Mesenchymal stem cell (in vitro differentiated cells and primary cell): ENCODE results near the gene FOXP1.

Experiments used
- DNase-seq: peaks from one replicate; pipeline ENCODE4 v3.0.0-alpha.2; 2013
- H2AFZ ChIP-seq: one replicate; pipeline ENCODE4 v1.6.1; 2013; ENCODE audit warnings: low read depth, mild to moderate bottlenecking, control low read depth, inconsistent platforms, low read length, moderate library complexity
- H2AK5ac ChIP-seq: 2 replicates; pipeline ENCODE4 v1.6.1; 2013; ENCODE audit warnings: low read length, moderate library complexity, mild to moderate bottlenecking, inconsistent platforms; ENCODE audit not compliant: severe bottlenecking
- H2BK120ac ChIP-seq: one replicate; pipeline ENCODE4 v1.6.1; 2013; ENCODE audit warnings: low read depth, mild to moderate bottlenecking, inconsistent platforms, low read length, moderate library complexity
- H2BK12ac ChIP-seq, 2 experiments: one replicate each; pipeline ENCODE4 v1.6.1; 2013; ENCODE audit warnings: inconsistent platforms in 2 of 2, low read length in 2 of 2, mild to moderate bottlenecking in 2 of 2, moderate library complexity in 2 of 2, control low read depth in 1 of 2
- H2BK15ac ChIP-seq: one replicate; pipeline ENCODE4 v1.6.1; 2013; ENCODE audit warnings: mild to moderate bottlenecking, low read depth, inconsistent platforms; ENCODE audit not compliant: poor library complexity, severe bottlenecking
- H2BK5ac ChIP-seq: 2 replicates; pipeline ENCODE4 v1.6.1; 2013; ENCODE audit warnings: low read depth, mild to moderate bottlenecking, low read length, control low read depth, inconsistent platforms; ENCODE audit not compliant: poor library complexity, severe bottlenecking
- H3K14ac ChIP-seq, 2 experiments: one replicate each; pipeline ENCODE4 v1.6.1; 2013; ENCODE audit warnings: inconsistent platforms in 2 of 2, low read length in 2 of 2, control low read depth in 1 of 2, mild to moderate bottlenecking in 1 of 2, moderate library complexity in 1 of 2
- H3K18ac ChIP-seq, 2 experiments: one replicate each; pipeline ENCODE4 v1.6.1; 2013; ENCODE audit warnings: inconsistent platforms in 2 of 2, low read length in 2 of 2, control low read depth in 1 of 2, low read depth in 1 of 2, mild to moderate bottlenecking in 1 of 2
- H3K23ac ChIP-seq, 2 experiments: one replicate each; pipeline ENCODE4 v1.6.1; 2013; ENCODE audit warnings: inconsistent platforms in 2 of 2, low read length in 2 of 2, mild to moderate bottlenecking in 2 of 2, moderate library complexity in 2 of 2, control low read depth in 1 of 2
- H3K27ac ChIP-seq: 2 replicates; pipeline ENCODE4 v1.5.1; 2013; ENCODE audit warnings: mild to moderate bottlenecking, moderate library complexity, low read length, control low read depth, inconsistent platforms; ENCODE audit not compliant: poor library complexity, severe bottlenecking
- H3K27me3 ChIP-seq, 2 experiments: 2 replicates each; pipeline versions ENCODE4 v1.6.1 to v1.7.0; 2013; ENCODE audit warnings: low read length in 2 of 2, mild to moderate bottlenecking in 2 of 2, moderate library complexity in 2 of 2, control low read depth in 1 of 2, inconsistent platforms in 1 of 2; ENCODE audit not compliant: control insufficient read depth in 1 of 2, insufficient read depth in 1 of 2
- H3K36me3 ChIP-seq, 2 experiments: 2 replicates each; pipeline versions ENCODE4 v1.6.1 to v1.7.0; 2013; ENCODE audit warnings: low read length in 2 of 2, control low read depth in 1 of 2, inconsistent platforms in 1 of 2, low read depth in 1 of 2, mild to moderate bottlenecking in 1 of 2; ENCODE audit not compliant: insufficient read depth in 2 of 2, control insufficient read depth in 1 of 2
- H3K4ac ChIP-seq, 2 experiments: one replicate each; pipeline ENCODE4 v1.6.1; 2013; ENCODE audit warnings: inconsistent platforms in 2 of 2, low read length in 2 of 2, mild to moderate bottlenecking in 2 of 2, moderate library complexity in 2 of 2, control low read depth in 1 of 2, low read depth in 1 of 2
- H3K4me1 ChIP-seq: 2 replicates; pipeline ENCODE4 v1.6.1; 2013; ENCODE audit warnings: low read depth, low read length, control low read depth; ENCODE audit not compliant: control insufficient read depth, insufficient read depth
- H3K4me2 ChIP-seq: 2 replicates; pipeline ENCODE4 v1.6.1; 2013; ENCODE audit warnings: low read length, mild to moderate bottlenecking, inconsistent platforms; ENCODE audit not compliant: poor library complexity, severe bottlenecking
- H3K4me3 ChIP-seq, 2 experiments: 2 replicates each; pipeline versions ENCODE4 v1.5.1 to v1.7.0; 2013; ENCODE audit warnings: low read length in 2 of 2, mild to moderate bottlenecking in 2 of 2, control low read depth in 1 of 2, low read depth in 1 of 2; ENCODE audit not compliant: insufficient read depth in 1 of 2
- H3K79me1 ChIP-seq: replicated peaks from 2 replicates; pipeline ENCODE4 v1.6.1; 2013; ENCODE audit warnings: mild to moderate bottlenecking, control low read depth, low read length, inconsistent platforms; ENCODE audit not compliant: poor library complexity, severe bottlenecking
- H3K9ac ChIP-seq: 2 replicates; pipeline ENCODE4 v1.7.0; 2013; ENCODE audit warnings: mild to moderate bottlenecking, low read length, moderate library complexity
- H3K9me3 ChIP-seq: 2 replicates; pipeline ENCODE4 v1.7.0; 2013; ENCODE audit warnings: mild to moderate bottlenecking, low read length; ENCODE audit not compliant: control insufficient read depth
- H4K8ac ChIP-seq: one replicate; pipeline ENCODE4 v1.6.1; 2013; ENCODE audit warnings: inconsistent platforms, mild to moderate bottlenecking, low read length, moderate library complexity
- H4K91ac ChIP-seq: one replicate; pipeline ENCODE4 v1.6.1; 2013; ENCODE audit warnings: mild to moderate bottlenecking, low read length, inconsistent platforms
- WGBS: methylation state at CpG from one replicate; pipeline ENCODE4 v1.1.7; 2013; ENCODE audit warnings: mixed read lengths; 5-methylcytosine and 5-hydroxymethylcytosine counted together

The FOXP1 gene

GRCh38 chr3:71064291-71064955, 519.1 kb downstream of the FOXP1 start:
- H3K18ac ChIP-seq = peak overlapping the region; percentile 6 to 71
- H3K9ac ChIP-seq = peak overlapping the region; percentile 97
- no peaks in the 10 kb centered on the region for H3K27me3 ChIP-seq
- peak overlapping the region; percentile 68 to 95 for H3K4me3 ChIP-seq
- H4K8ac ChIP-seq = peak overlapping the region; percentile 38
- H2AK5ac ChIP-seq = no peak overlapping the region
- H2BK15ac ChIP-seq = no peak overlapping the region
- H3K9me3 ChIP-seq = no peaks in the 10 kb centered on the region
- peak overlapping the region; percentile 54 for H3K4me2 ChIP-seq
- no peak overlapping the region for H3K14ac ChIP-seq
- H4K91ac ChIP-seq = peak overlapping the region; percentile 34
- peak overlapping the region; percentile 83 for H2BK120ac ChIP-seq
- peak overlapping the region; percentile 78 for H2BK5ac ChIP-seq
- peaks cover 3% of the 10 kb centered on the region for H3K79me1 ChIP-seq
- no peak overlapping the region for H3K23ac ChIP-seq
- H3K4ac ChIP-seq = peak overlapping the region in 1 of 2 experiments; percentile 47
- peak overlapping the region; percentile 42 for H3K27ac ChIP-seq
- DNase-seq = peak; percentile 67
- no peaks in the 10 kb centered on the region for H3K36me3 ChIP-seq
- WGBS = 0% methylated on average over 16 of the region's 46 CpGs
- no peak overlapping the region for H2AFZ ChIP-seq
- peak overlapping the region; percentile 7 to 30 for H2BK12ac ChIP-seq
- peaks cover 6% of the 10 kb centered on the region for H3K4me1 ChIP-seq

GRCh38 chr3:71063773-71064290, 519.7 kb downstream of the FOXP1 start:
- peak overlapping the region; percentile 6 to 71 for H3K18ac ChIP-seq
- no peaks in the 10 kb centered on the region for H3K36me3 ChIP-seq
- no peak overlapping the region for H2BK5ac ChIP-seq
- peak overlapping the region; percentile 42 for H3K27ac ChIP-seq
- no peak overlapping the region for H2AK5ac ChIP-seq
- no peak overlapping the region for H3K14ac ChIP-seq
- H3K9ac ChIP-seq = peak overlapping the region; percentile 97
- peak overlapping the region; percentile 54 for H3K4me2 ChIP-seq
- no peak overlapping the region for H4K91ac ChIP-seq
- H3K27me3 ChIP-seq = no peaks in the 10 kb centered on the region
- peaks cover 6% of the 10 kb centered on the region for H3K4me1 ChIP-seq
- no peak overlapping the region for H3K23ac ChIP-seq
- peak; percentile 60 for DNase-seq
- no peak overlapping the region for H2BK15ac ChIP-seq
- H4K8ac ChIP-seq = peak overlapping the region; percentile 45
- no peak overlapping the region for H3K4ac ChIP-seq
- peak overlapping the region in 1 of 2 experiments; percentile 8 for H2BK12ac ChIP-seq
- no peak overlapping the region for H2BK120ac ChIP-seq
- H3K79me1 ChIP-seq = peaks cover 3% of the 10 kb centered on the region
- 5% methylated on average over 13 of the region's 13 CpGs for WGBS
- peak overlapping the region; percentile 43 to 95 for H3K4me3 ChIP-seq
- no peak overlapping the region for H2AFZ ChIP-seq
- no peaks in the 10 kb centered on the region for H3K9me3 ChIP-seq

GRCh38 chr3:71062952-71063772, 520.4 kb downstream of the FOXP1 start:
- Histone ChIP-seq H2BK5ac (no peak overlapping the region), H3K4me2 (peak overlapping the region; percentile 67), H3K9me3 (no peaks in the 10 kb centered on the region), H3K4me3 (peak overlapping the region in 1 of 2 experiments; percentile 95), H3K79me1 (peaks cover 3% of the 10 kb centered on the region), H3K4ac (no peak overlapping the region), H3K27ac (peak overlapping the region; percentile 63), H3K9ac (peak overlapping the region; percentile 97), H3K27me3 (no peaks in the 10 kb centered on the region), H3K23ac (no peak overlapping the region), H4K91ac (no peak overlapping the region), H3K36me3 (no peaks in the 10 kb centered on the region), H2BK120ac (no peak overlapping the region), H3K14ac (no peak overlapping the region), H3K4me1 (peaks cover 6% of the 10 kb centered on the region), H3K18ac (peak overlapping the region in 1 of 2 experiments; percentile 60), H2BK15ac (no peak overlapping the region), H4K8ac (no peak overlapping the region), H2BK12ac (no peak overlapping the region), H2AFZ (no peak overlapping the region), H2AK5ac (no peak overlapping the region)
- WGBS = 25% methylated on average over 6 of the region's 6 CpGs
- peak; percentile 64 for DNase-seq
